Choroid plexus epithelial cell (primary cell): ENCODE measurements around the gene SPDYC.
A peak's percentile ranks its signal among the peaks of the same experiment; 100 is the strongest.

ENCODE experiments used
- DNase-seq: peaks from one replicate; pipeline ENCODE4 v3.0.0-alpha.2; 2010; ENCODE audit warnings: low read depth
- H3K4me3 ChIP-seq: 2 replicates; pipeline ENCODE4 v1.5.1; 2011; ENCODE audit warnings: low read depth, mild to moderate bottlenecking, control low read depth, low read length, moderate library complexity
- TF ChIP-seq, protein P1 (sequence below): conservative IDR thresholded peaks from 2 replicates; pipeline ENCODE4 v1.5.1; 2011; ENCODE audit warnings: low read depth, mild to moderate bottlenecking, control low read depth, inconsistent platforms, low read length, moderate library complexity

Gene SPDYC

DNA sequence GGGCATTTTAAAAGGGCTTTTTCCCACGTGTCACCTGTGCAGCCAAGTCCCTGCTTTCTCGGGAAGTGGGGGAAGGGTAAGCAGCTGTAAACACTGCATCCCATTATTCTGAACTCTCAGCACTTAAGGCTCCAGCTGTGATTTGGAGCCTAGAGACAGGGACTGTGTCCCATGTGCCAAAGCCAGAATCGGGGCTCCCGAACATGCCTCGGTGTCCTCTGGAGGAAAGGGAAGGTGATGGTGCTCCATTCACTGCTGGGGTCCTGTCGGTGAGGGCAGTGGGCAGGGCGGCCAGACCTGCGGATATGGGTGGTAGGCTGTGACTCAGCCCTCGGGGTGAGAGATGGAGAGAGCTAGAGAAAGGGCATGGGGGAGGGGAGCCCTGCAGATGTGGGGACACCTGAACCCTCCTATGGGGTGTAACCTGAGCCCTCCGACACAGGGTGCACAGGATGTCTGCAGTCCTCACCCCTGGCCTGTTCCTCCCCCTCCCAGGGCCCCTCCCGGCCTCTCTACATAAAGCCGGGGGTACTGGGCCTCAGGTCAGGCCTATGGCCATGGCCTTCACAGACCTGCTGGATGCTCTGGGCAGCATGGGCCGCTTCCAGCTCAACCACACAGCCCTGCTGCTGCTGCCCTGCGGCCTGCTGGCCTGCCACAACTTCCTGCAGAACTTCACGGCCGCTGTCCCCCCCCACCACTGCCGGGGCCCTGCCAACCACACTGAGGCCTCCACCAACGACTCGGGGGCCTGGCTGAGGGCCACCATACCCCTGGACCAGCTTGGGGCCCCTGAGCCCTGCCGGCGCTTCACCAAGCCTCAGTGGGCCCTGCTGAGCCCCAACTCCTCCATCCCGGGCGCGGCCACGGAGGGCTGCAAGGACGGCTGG lies 43.5 kb downstream of the SPDYC start:
- DNase-seq: peak; percentile 20
- TF ChIP-seq, protein P1, sequence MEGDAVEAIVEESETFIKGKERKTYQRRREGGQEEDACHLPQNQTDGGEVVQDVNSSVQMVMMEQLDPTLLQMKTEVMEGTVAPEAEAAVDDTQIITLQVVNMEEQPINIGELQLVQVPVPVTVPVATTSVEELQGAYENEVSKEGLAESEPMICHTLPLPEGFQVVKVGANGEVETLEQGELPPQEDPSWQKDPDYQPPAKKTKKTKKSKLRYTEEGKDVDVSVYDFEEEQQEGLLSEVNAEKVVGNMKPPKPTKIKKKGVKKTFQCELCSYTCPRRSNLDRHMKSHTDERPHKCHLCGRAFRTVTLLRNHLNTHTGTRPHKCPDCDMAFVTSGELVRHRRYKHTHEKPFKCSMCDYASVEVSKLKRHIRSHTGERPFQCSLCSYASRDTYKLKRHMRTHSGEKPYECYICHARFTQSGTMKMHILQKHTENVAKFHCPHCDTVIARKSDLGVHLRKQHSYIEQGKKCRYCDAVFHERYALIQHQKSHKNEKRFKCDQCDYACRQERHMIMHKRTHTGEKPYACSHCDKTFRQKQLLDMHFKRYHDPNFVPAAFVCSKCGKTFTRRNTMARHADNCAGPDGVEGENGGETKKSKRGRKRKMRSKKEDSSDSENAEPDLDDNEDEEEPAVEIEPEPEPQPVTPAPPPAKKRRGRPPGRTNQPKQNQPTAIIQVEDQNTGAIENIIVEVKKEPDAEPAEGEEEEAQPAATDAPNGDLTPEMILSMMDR: no peak
- no peak overlapping the region for H3K4me3 ChIP-seq

DNA sequence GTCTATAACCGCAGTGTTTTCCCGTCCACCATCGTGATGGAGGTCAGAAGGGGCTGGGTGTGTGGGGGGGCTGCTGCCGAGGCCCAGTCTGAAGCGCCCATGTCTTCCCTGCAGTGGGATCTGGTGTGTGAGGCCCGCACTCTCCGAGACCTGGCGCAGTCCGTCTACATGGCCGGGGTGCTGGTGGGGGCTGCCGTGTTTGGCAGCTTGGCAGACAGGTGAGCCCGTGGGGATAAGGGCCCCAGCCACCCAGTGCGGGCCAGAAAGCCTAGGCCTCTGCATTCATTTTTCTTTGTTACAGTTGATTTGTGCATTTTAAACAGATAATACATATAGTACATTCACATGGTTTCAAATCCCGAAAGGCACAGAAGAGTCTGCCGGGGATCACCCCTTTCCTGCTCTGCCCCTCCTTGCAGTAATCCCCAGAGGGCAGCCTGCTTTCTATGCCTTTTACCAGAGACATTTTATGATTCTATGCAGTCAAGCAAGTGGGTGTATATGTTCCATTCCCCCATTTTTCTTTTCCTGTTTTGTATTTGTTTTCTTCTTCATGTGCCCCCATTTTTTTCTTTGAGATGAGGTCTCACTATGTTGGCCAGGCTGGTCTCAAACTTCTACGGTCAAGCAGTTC lies 44.3 kb downstream of the SPDYC start:
- DNase-seq: no peak
- TF ChIP-seq, protein P1: no peak
- H3K4me3 ChIP-seq: no peak overlapping the region

GRCh38 chr11:65215441-65216076 lies 45.5 kb downstream of the SPDYC start:
- no peak for DNase-seq
- no peak overlapping the region for H3K4me3 ChIP-seq
- TF ChIP-seq, protein P1: no peak

GRCh38 chr11:65216830-65217229 lies 46.8 kb downstream of the SPDYC start:
- DNase-seq: no peak
- TF ChIP-seq, protein P1: no peak
- no peak overlapping the region for H3K4me3 ChIP-seq

DNA sequence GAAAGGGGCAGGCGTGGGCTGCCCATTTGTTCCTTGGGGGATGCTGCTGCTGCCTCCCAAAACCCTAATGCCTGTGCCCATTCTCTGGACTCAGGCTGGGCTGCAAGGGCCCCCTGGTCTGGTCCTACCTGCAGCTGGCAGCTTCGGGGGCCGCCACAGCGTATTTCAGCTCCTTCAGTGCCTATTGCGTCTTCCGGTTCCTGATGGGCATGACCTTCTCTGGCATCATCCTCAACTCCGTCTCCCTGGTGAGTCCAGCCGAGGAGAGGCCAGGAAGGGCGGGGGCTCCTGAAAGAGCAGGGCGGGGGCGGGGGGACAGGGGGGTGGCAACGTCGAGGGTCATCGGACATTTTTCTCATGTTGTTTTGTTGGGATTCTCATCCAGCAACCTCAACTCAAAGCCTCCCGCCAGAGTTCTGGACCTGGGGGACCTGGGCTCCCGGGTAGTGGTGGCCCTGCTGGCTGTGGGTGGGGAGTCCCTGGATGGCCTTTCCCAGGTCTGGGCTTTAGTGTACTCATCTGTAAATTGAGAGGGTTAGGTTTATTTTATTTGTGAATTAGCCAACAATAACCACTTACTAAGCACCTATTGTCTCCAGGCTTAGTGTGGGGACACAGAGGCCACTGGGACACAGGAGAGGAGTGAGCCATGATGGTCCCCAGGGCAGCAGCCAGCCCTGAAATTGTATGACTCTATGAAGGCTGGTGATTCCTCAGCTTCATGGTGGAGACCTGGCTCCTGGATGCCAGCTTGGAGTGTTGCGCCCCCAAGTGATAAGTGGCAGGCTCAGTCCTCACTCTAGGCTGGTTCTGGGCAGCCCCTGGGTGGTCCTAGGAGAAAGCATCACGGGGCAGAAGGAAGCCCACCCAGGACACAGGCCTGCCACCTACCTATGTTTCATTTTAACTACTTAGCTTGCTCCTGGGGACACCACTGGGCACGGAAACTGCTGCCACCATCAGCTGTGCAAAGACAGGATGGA lies 47.7 kb downstream of the SPDYC start:
- DNase-seq: no peak
- H3K4me3 ChIP-seq: no peak overlapping the region
- TF ChIP-seq, protein P1: no peak

GRCh38 chr11:65218446-65218845 lies 48.4 kb downstream of the SPDYC start:
- TF ChIP-seq, protein P1: no peak

More at GRCh38 chr11:65218446-65218845, 48.4 kb downstream of the SPDYC start:
- no peak for DNase-seq
- H3K4me3 ChIP-seq: no peak overlapping the region
